Measurements from ENCODE around the gene ANKRD35. TPM values are rescaled to one million over a fixed set of nuclear protein-coding genes. Genes with fewer than 3 reads are reported as not detected.

The ANKRD35 gene
- total and polyA plus RNA-seq, 10 of the 15 experiments (the other 5 are each of a cell fraction or from before 2014, with no cell fraction given): 0.01 to 0.08 TPM; not detected in 8

- WGBS (ENCODE audit: insufficient coverage, insufficient replicate concordance, low lambda C conversion rate, missing lambda C conversion rate): 3% methylated on average over 19 of the region's 19 CpGs
- H3K9me3 ChIP-seq (replicated peaks; ENCODE audit: control insufficient read depth, insufficient read depth, low read length): no peaks in the 10 kb centered on the region
- ChIA-PET SMC1A (ENCODE audit: uncharacterized antibody, unreplicated experiment) (interaction anchor here (1.4 to 3.5 kb wide), 8 partner anchors 13 to 110 kb away, joined by 3 to 30 read pairs (median 10); partner anchors contain the start of genes ANKRD34A, LIX1L and POLR3GL), POLR2A (interaction anchor here (1.5 to 3.6 kb wide), 6 partner anchors 8 to 81 kb away, joined by 8 to 58 read pairs (median 24); partner anchors contain the start of genes ANKRD34A, LIX1L, PEX11B and PIAS3), CTCF (interaction anchor here (1.0 to 2.4 kb wide), 15 partner anchors 11 to 105 kb away, joined by 3 to 28 read pairs (median 5); partner anchors contain the start of genes ANKRD34A, LIX1L and POLR3GL), RAD21 (ENCODE audit: unreplicated experiment) (interaction anchor here (1.2 to 2.3 kb wide), 5 partner anchors 8 to 67 kb away, joined by 3 to 23 read pairs (median 18); partner anchors contain the start of genes ANKRD34A, LIX1L, PEX11B and PIAS3)
- peak overlapping the region; percentile 73; the same call in 1 of the 2 replicates for H2AFZ ChIP-seq (ENCODE audit: control insufficient read depth, low read depth, low read length)
- TF ChIP-seq ZNF384 (IDR thresholded peaks at IDR 0.05; ENCODE audit: borderline replicate concordance, low read depth, low read length) (no peak), RUNX3 (IDR thresholded peaks at IDR 0.05; ENCODE audit: low read length) (peak; percentile 31; the same call in 1 of the 2 replicates), JUNB (IDR thresholded peaks at IDR 0.05) (peak; percentile 19; the same call in 1 of the 2 replicates)
- H3K4me3 ChIP-seq: peak overlapping the region; percentile 90
- peak overlapping the region; percentile 97 for H3K27ac ChIP-seq (ENCODE audit: control insufficient read depth, insufficient read depth)
- peaks cover 0 to 8% of the 10 kb centered on the region in 2 experiments; a peak in 1 of 4 replicates for H3K36me3 ChIP-seq (ENCODE audit: control insufficient read depth in 2 of 2, insufficient read depth in 2 of 2, low read length in 1 of 2)
- FAIRE-seq (no peak), ATAC-seq (peak; percentile 28), DNase-seq (ENCODE audit: low read depth, low spot score) (no peak)
- BruUV-seq (replicated peaks): TSS peak; percentile 85
- intact Hi-C loops (cut with micrococcal nuclease; ENCODE audit: unreplicated experiment) (loop anchor here (1.0 to 2.0 kb wide), 2 partner anchors 8 to 32 kb away; partner anchors contain the start of genes LIX1L and PEX11B), in situ Hi-C loops (cut with MboI) (no loop called here)
- peak overlapping the region; percentile 100 for H3K9ac ChIP-seq (ENCODE audit: control insufficient read depth, insufficient read depth, low read length)
- no peaks in the 10 kb centered on the region for H3K27me3 ChIP-seq (replicated peaks in 1 of 2; ENCODE audit: control insufficient read depth in 2 of 2, insufficient read depth in 2 of 2, low read length in 1 of 2)
- H4K20me1 ChIP-seq (ENCODE audit: control insufficient read depth, insufficient read depth): no peaks in the 10 kb centered on the region
- peaks cover 6% of the 10 kb centered on the region; the same call in 1 of the 2 replicates for H3K4me1 ChIP-seq (ENCODE audit: control insufficient read depth, insufficient read depth, low read length)
- H3K79me2 ChIP-seq (ENCODE audit: control insufficient read depth, insufficient read depth, low read length): peaks cover 25% of the 10 kb centered on the region
- H3K4me2 ChIP-seq (ENCODE audit: control insufficient read depth, insufficient read depth): peak overlapping the region; percentile 92
Measured at GRCh38 chr1:145926686-145927062, 41.0 kb upstream of the ANKRD35 start.

- SMC1A ChIA-PET (ENCODE audit: uncharacterized antibody, unreplicated experiment): interaction anchor here (1.4 kb wide), 1 partner anchor 42 kb away, joined by 6 read pairs; the partner anchor contains the start of genes ANKRD34A and POLR3GL
- WGBS (ENCODE audit: insufficient coverage, insufficient replicate concordance, low lambda C conversion rate, missing lambda C conversion rate): 95% methylated on average over 2 of the region's 2 CpGs
Measured at GRCh38 chr1:145922266-145922665, 36.6 kb upstream of the ANKRD35 start.

More at GRCh38 chr1:145922266-145922665, 36.6 kb upstream of the ANKRD35 start:
- no peak overlapping the region for H2AFZ ChIP-seq (ENCODE audit: control insufficient read depth, low read depth, low read length)
- no peak overlapping the region for H3K27ac ChIP-seq (ENCODE audit: control insufficient read depth, insufficient read depth)
- H3K4me3 ChIP-seq: no peak overlapping the region
- H3K4me2 ChIP-seq (ENCODE audit: control insufficient read depth, insufficient read depth): no peak overlapping the region
- ATAC-seq: no peak
- ChIA-PET RAD21 (ENCODE audit: unreplicated experiment) (interaction anchor here (1.8 kb wide), 1 partner anchor 63 kb away, joined by 5 read pairs; the partner anchor contains the start of gene PIAS3), POLR2A (interaction anchor here (1.0 to 1.4 kb wide), 5 partner anchors 35 to 63 kb away, joined by 3 to 7 read pairs (median 3); partner anchors contain the start of genes ANKRD34A, PIAS3 and POLR3GL), CTCF (interaction anchor here (1.0 to 1.3 kb wide), 2 partner anchors 30 to 36 kb away, joined by 3 read pairs; partner anchors contain the start of gene LIX1L)
- TF ChIP-seq CBX5 (IDR thresholded peaks at IDR 0.05; ENCODE audit: low read depth): no peak
- TF ChIP-seq NR2F1 (conservative IDR thresholded peaks at IDR 0.05): no peak
- TF ChIP-seq BACH1 (IDR thresholded peaks at IDR 0.05; ENCODE audit: borderline replicate concordance): no peak
- TF ChIP-seq POLR2A (IDR thresholded peaks at IDR 0.05; ENCODE audit: low read depth, low read length): no peak
- no peak for TF ChIP-seq FOS (IDR thresholded peaks at IDR 0.05; ENCODE audit: borderline replicate concordance, extremely low read depth, insufficient read length)
- no peak for TF ChIP-seq IRF5 (IDR thresholded peaks at IDR 0.05; ENCODE audit: borderline replicate concordance)
- peaks cover 27% of the 10 kb centered on the region for H3K79me2 ChIP-seq (ENCODE audit: control insufficient read depth, insufficient read depth, low read length)
- H3K27me3 ChIP-seq (replicated peaks in 1 of 2; ENCODE audit: control insufficient read depth in 2 of 2, insufficient read depth in 2 of 2, low read length in 1 of 2): no peaks in the 10 kb centered on the region
- in situ Hi-C loops (cut with MboI) (no loop called here), intact Hi-C loops (cut with micrococcal nuclease; ENCODE audit: unreplicated experiment) (no loop called here)
- peaks cover 0 to 8% of the 10 kb centered on the region in 2 experiments; a peak in 1 of 4 replicates for H3K36me3 ChIP-seq (ENCODE audit: control insufficient read depth in 2 of 2, insufficient read depth in 2 of 2, low read length in 1 of 2)
- no peaks in the 10 kb centered on the region for H3K9me3 ChIP-seq (replicated peaks; ENCODE audit: control insufficient read depth, insufficient read depth, low read length)
- no peak for DNase-seq (ENCODE audit: low read depth, low spot score)
- no TSS peak for BruUV-seq (replicated peaks)
- peaks cover 17% of the 10 kb centered on the region for H3K4me1 ChIP-seq (ENCODE audit: control insufficient read depth, insufficient read depth, low read length)
- H4K20me1 ChIP-seq (ENCODE audit: control insufficient read depth, insufficient read depth): no peaks in the 10 kb centered on the region
- FAIRE-seq: no peak
- H3K9ac ChIP-seq (ENCODE audit: control insufficient read depth, insufficient read depth, low read length): no peak overlapping the region

Data from GM12878 (cell line).